ENCODE results near the gene ABLIM2. TPM values are rescaled to one million over a fixed set of nuclear protein-coding genes. Genes with fewer than 3 reads are reported as not detected.

ABLIM2 gene
- total and polyA plus RNA-seq, 2 of the 13 experiments (the other 11 are each of a cell fraction or from before 2014, with no cell fraction given): 0.20 to 0.37 TPM

DNA sequence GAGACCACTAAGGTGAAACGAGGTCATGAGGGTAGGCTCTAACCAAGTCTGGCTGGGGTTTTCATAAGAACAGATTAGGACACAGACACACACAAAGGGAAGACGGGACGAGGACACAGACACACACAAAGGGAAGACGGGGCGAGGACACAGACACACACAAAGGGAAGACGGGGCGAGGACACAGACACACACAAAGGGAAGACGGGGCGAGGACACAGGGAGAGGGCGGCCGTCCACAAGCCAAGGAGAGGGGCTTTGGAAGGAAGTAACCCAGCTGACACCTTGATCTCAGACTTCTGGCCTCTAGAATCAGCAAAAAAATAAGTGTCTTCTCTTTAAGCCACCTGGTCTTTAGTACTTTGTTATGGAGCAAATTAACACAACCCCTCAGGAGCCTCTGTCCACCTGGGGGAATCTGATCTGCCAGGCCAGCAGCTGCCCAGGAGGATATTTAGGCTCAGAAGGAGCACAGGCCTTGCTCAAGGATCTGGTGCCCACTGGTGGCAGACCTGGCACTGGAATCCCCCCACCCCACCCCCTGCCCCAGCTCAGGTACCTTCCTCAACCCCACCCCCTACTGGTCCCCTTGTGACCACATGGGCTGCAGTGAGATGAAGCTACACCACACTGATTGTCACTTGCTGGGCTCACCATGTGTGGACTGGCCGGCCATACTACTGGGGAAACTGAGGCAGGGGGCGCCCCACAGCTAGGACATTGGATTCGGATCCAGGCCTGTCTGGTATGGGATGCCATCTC lies 2.8 kb downstream of the ABLIM2 start:
- H3K4me3 ChIP-seq (replicated peaks in 1 of 3; ENCODE audit: insufficient read depth in 1 of 3, low read depth in 2 of 3, low read length in 3 of 3): no peak overlapping the region
- no peaks in the 10 kb centered on the region for H3K36me3 ChIP-seq (replicated peaks in 1 of 2; ENCODE audit: control insufficient read depth in 1 of 2, insufficient read depth in 2 of 2, low read length in 2 of 2)
- H4K20me1 ChIP-seq (ENCODE audit: insufficient read depth, low read length): no peaks in the 10 kb centered on the region
- no peaks in the 10 kb centered on the region for H3K79me2 ChIP-seq (ENCODE audit: insufficient read depth, low read length)
- intact Hi-C loops (cut with micrococcal nuclease; ENCODE audit: unreplicated experiment) (no loop called here), in situ Hi-C loops (cut with HindIII; ENCODE audit: extremely low pct_ligation_motif_present, low pct_unique_long_range_greater_than_20kb) (no loop called here)
- peaks cover 12 to 62% of the 10 kb centered on the region in 2 experiments for H3K27me3 ChIP-seq (ENCODE audit: control insufficient read depth in 1 of 2, insufficient read depth in 2 of 2, low read length in 2 of 2)
- H3K9ac ChIP-seq (ENCODE audit: insufficient read depth, low read depth, low read length): no peak overlapping the region
- no peak overlapping the region for H3K4me2 ChIP-seq (ENCODE audit: low read depth, low read length)
- WGBS (ENCODE audit: low lambda C conversion rate): 50% methylated on average over 13 of the region's 14 CpGs
- DNase-seq (ENCODE audit: low spot score): no peak
- POLR2A ChIA-PET: no interaction called here
- ATAC-seq: no peak
- no TSS peak for BruUV-seq (replicated peaks)
- no peak overlapping the region for H3K27ac ChIP-seq (ENCODE audit: extremely low read length, insufficient read depth, low read length)
- peaks cover 7% of the 10 kb centered on the region; the same call in 1 of the 2 replicates for H3K4me1 ChIP-seq (ENCODE audit: insufficient read depth, low read length)
- FAIRE-seq: no peak
- CTCF ChIA-PET (ENCODE audit: low intra/inter-chr PET ratio, low total read pairs): no interaction called here
- H3K9me3 ChIP-seq (ENCODE audit: low read length): no peaks in the 10 kb centered on the region
- H2AFZ ChIP-seq (ENCODE audit: low read length): no peak overlapping the region
- no peak for TF ChIP-seq TEAD2 (CRISPR knock-in tag; IDR thresholded peaks at IDR 0.05)
- no peak for TF ChIP-seq MIER2 (CRISPR knock-in tag; IDR thresholded peaks at IDR 0.05)
- TF ChIP-seq, protein P1, sequence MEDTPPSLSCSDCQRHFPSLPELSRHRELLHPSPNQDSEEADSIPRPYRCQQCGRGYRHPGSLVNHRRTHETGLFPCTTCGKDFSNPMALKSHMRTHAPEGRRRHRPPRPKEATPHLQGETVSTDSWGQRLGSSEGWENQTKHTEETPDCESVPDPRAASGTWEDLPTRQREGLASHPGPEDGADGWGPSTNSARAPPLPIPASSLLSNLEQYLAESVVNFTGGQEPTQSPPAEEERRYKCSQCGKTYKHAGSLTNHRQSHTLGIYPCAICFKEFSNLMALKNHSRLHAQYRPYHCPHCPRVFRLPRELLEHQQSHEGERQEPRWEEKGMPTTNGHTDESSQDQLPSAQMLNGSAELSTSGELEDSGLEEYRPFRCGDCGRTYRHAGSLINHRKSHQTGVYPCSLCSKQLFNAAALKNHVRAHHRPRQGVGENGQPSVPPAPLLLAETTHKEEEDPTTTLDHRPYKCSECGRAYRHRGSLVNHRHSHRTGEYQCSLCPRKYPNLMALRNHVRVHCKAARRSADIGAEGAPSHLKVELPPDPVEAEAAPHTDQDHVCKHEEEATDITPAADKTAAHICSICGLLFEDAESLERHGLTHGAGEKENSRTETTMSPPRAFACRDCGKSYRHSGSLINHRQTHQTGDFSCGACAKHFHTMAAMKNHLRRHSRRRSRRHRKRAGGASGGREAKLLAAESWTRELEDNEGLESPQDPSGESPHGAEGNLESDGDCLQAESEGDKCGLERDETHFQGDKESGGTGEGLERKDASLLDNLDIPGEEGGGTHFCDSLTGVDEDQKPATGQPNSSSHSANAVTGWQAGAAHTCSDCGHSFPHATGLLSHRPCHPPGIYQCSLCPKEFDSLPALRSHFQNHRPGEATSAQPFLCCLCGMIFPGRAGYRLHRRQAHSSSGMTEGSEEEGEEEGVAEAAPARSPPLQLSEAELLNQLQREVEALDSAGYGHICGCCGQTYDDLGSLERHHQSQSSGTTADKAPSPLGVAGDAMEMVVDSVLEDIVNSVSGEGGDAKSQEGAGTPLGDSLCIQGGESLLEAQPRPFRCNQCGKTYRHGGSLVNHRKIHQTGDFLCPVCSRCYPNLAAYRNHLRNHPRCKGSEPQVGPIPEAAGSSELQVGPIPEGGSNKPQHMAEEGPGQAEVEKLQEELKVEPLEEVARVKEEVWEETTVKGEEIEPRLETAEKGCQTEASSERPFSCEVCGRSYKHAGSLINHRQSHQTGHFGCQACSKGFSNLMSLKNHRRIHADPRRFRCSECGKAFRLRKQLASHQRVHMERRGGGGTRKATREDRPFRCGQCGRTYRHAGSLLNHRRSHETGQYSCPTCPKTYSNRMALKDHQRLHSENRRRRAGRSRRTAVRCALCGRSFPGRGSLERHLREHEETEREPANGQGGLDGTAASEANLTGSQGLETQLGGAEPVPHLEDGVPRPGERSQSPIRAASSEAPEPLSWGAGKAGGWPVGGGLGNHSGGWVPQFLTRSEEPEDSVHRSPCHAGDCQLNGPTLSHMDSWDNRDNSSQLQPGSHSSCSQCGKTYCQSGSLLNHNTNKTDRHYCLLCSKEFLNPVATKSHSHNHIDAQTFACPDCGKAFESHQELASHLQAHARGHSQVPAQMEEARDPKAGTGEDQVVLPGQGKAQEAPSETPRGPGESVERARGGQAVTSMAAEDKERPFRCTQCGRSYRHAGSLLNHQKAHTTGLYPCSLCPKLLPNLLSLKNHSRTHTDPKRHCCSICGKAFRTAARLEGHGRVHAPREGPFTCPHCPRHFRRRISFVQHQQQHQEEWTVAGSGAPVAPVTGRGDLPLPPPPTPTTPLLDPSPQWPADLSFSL (CRISPR knock-in tag; IDR thresholded peaks at IDR 0.05): no peak
- TF ChIP-seq, protein P2, sequence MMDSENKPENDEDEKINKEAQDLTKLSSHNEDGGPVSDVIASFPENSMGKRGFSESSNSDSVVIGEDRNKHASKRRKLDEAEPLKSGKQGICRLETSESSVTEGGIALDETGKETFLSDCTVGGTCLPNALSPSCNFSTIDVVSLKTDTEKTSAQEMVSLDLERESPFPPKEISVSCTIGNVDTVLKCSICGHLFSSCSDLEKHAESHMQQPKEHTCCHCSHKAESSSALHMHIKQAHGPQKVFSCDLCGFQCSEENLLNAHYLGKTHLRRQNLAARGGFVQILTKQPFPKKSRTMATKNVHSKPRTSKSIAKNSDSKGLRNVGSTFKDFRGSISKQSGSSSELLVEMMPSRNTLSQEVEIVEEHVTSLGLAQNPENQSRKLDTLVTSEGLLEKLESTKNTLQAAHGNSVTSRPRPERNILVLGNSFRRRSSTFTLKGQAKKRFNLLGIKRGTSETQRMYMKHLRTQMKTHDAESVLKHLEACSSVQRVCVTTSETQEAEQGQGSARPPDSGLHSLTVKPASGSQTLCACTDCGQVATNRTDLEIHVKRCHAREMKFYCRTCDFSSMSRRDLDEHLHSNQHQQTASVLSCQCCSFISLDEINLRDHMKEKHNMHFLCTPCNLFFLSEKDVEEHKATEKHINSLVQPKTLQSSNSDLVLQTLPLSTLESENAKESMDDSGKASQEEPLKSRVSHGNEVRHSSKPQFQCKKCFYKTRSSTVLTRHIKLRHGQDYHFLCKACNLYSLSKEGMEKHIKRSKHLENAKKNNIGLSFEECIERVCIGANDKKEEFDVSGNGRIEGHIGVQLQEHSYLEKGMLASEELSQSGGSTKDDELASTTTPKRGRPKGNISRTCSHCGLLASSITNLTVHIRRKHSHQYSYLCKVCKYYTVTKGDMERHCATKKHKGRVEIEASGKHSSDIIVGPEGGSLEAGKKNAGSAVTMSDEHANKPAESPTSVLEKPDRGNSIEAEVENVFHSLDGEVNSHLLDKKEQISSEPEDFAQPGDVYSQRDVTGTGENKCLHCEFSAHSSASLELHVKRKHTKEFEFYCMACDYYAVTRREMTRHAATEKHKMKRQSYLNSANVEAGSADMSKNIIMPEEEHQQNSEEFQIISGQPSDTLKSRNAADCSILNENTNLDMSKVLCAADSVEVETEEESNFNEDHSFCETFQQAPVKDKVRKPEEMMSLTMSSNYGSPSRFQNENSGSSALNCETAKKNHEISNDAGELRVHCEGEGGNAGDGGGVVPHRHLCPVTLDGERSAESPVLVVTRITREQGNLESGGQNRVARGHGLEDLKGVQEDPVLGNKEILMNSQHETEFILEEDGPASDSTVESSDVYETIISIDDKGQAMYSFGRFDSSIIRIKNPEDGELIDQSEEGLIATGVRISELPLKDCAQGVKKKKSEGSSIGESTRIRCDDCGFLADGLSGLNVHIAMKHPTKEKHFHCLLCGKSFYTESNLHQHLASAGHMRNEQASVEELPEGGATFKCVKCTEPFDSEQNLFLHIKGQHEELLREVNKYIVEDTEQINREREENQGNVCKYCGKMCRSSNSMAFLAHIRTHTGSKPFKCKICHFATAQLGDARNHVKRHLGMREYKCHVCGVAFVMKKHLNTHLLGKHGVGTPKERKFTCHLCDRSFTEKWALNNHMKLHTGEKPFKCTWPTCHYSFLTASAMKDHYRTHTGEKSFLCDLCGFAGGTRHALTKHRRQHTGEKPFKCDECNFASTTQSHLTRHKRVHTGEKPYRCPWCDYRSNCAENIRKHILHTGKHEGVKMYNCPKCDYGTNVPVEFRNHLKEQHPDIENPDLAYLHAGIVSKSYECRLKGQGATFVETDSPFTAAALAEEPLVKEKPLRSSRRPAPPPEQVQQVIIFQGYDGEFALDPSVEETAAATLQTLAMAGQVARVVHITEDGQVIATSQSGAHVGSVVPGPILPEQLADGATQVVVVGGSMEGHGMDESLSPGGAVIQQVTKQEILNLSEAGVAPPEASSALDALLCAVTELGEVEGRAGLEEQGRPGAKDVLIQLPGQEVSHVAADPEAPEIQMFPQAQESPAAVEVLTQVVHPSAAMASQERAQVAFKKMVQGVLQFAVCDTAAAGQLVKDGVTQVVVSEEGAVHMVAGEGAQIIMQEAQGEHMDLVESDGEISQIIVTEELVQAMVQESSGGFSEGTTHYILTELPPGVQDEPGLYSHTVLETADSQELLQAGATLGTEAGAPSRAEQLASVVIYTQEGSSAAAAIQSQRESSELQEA (CRISPR knock-in tag; IDR thresholded peaks at IDR 0.05; ENCODE audit: not compliant biosample characterization): no peak
- TF ChIP-seq, protein P3, sequence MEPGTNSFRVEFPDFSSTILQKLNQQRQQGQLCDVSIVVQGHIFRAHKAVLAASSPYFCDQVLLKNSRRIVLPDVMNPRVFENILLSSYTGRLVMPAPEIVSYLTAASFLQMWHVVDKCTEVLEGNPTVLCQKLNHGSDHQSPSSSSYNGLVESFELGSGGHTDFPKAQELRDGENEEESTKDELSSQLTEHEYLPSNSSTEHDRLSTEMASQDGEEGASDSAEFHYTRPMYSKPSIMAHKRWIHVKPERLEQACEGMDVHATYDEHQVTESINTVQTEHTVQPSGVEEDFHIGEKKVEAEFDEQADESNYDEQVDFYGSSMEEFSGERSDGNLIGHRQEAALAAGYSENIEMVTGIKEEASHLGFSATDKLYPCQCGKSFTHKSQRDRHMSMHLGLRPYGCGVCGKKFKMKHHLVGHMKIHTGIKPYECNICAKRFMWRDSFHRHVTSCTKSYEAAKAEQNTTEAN (CRISPR knock-in tag; conservative IDR thresholded peaks at IDR 0.05): no peak
- TF ChIP-seq SRSF4 (IDR thresholded peaks at IDR 0.05; ENCODE audit: low read depth, low read length, poor library complexity, severe bottlenecking): no peak
- no peak for TF ChIP-seq POLR2A (IDR thresholded peaks at IDR 0.05; ENCODE audit: insufficient read depth in 1 of 2, low read depth in 2 of 2, low read length in 2 of 2)

Data from HepG2 (cell line).